Activated T-helper 1 cell treated with anti-CD3 and anti-CD28 coated beads, Interleukin-2, amount 50 U/mL, for 16 hours (primary cell): Measurements from ENCODE around the gene SHISA5.

Experiments
- DNase-seq, 2 donors: peaks; one replicate each; pipeline ENCODE4 v3.0.0-alpha.2; 2020; ENCODE audit warnings: low read depth in 1 of 2, low spot score in 1 of 2

The SHISA5 gene

GRCh38 chr3:48418651-48419050, 85.3 kb downstream of the SHISA5 start:
- no peak for DNase-seq

DNA sequence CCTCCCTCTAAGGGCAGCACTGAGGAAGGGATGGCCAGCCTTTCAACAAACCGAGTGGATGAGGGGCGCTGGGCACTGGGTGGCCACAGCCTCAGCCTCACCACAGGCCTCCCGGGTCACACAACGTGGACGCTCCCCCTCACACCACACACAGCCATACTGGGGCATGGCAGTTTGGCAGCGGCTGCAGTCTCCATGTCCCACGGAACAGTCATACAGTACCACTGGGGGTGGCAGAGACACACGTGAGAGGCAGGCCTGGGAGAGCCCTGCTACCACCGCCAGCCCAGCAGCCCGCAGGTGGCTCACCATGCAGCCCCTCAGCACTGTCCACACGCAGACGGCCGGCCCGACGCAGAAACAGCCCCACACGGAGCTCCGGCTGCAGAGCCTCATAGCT, 85.8 kb downstream of the SHISA5 start:
- DNase-seq, result no peak
